BJ (cell line): ENCODE data around the gene UBASH3A. TPM values are rescaled to one million over a fixed set of nuclear protein-coding genes. Genes with fewer than 3 reads are reported as not detected.

Experiments used
- CTCF ChIA-PET: fragments of 350-600 bp; formaldehyde crosslinking; extraction: SDS; loops from one replicate; lab custom pipeline; 2021; ENCODE audit warnings: antibody characterized with exemption, inconsistent platforms; lab: Yijun Ruan, JAX
- POLR2A ChIA-PET: fragments of 300-600 bp; sonication (Branson Sonifier 250); formaldehyde crosslinking; extraction: SDS; loops from one replicate; lab custom pipeline; 2021; ENCODE audit warnings: antibody characterized with exemption; lab: Charles Lee
- DNase-seq: peaks from one replicate; pipeline ENCODE4 v3.0.0-alpha.2; 2011; ENCODE audit warnings: low read depth
- H3K27me3 ChIP-seq: 2 replicates; pipeline ENCODE4 v1.6.0; 2011; ENCODE audit warnings: low read length; ENCODE audit not compliant: control insufficient read depth, insufficient read depth
- H3K36me3 ChIP-seq: 2 replicates; pipeline ENCODE4 v1.5.1; 2011; ENCODE audit warnings: low read length; ENCODE audit not compliant: control insufficient read depth, insufficient read depth
- H3K4me3 ChIP-seq: 2 replicates; pipeline ENCODE4 v1.5.1; 2011; ENCODE audit warnings: low read depth, mild to moderate bottlenecking, control low read depth, low read length
- CTCF ChIP-seq: IDR thresholded peaks from 2 replicates; pipeline ENCODE4 v1.5.1; 2011; ENCODE audit warnings: low read depth, mild to moderate bottlenecking, control low read depth, inconsistent platforms, low read length, moderate library complexity; ENCODE audit not compliant: insufficient read depth
- polyA minus RNA-seq: library from RNA; depleted of rRNA, polyadenylated mRNA; stranded (reverse); fragments of >200 nt; gene quantifications from 2 replicates; pipeline ENCODE4 v1.2.3, GENCODE V29; 2011; rRNA and poly(A)+ RNA removed
- polyA plus RNA-seq: library from polyadenylated mRNA; depleted of rRNA; stranded (reverse); fragments of >200 nt; gene quantifications from 2 replicates; pipeline ENCODE4 v1.2.3, GENCODE V29; 2011; rRNA removed

The UBASH3A gene, protein sequence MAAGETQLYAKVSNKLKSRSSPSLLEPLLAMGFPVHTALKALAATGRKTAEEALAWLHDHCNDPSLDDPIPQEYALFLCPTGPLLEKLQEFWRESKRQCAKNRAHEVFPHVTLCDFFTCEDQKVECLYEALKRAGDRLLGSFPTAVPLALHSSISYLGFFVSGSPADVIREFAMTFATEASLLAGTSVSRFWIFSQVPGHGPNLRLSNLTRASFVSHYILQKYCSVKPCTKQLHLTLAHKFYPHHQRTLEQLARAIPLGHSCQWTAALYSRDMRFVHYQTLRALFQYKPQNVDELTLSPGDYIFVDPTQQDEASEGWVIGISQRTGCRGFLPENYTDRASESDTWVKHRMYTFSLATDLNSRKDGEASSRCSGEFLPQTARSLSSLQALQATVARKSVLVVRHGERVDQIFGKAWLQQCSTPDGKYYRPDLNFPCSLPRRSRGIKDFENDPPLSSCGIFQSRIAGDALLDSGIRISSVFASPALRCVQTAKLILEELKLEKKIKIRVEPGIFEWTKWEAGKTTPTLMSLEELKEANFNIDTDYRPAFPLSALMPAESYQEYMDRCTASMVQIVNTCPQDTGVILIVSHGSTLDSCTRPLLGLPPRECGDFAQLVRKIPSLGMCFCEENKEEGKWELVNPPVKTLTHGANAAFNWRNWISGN
- polyA plus RNA-seq (not detected in 2 replicates), polyA minus RNA-seq (not detected in 2 replicates)

DNA sequence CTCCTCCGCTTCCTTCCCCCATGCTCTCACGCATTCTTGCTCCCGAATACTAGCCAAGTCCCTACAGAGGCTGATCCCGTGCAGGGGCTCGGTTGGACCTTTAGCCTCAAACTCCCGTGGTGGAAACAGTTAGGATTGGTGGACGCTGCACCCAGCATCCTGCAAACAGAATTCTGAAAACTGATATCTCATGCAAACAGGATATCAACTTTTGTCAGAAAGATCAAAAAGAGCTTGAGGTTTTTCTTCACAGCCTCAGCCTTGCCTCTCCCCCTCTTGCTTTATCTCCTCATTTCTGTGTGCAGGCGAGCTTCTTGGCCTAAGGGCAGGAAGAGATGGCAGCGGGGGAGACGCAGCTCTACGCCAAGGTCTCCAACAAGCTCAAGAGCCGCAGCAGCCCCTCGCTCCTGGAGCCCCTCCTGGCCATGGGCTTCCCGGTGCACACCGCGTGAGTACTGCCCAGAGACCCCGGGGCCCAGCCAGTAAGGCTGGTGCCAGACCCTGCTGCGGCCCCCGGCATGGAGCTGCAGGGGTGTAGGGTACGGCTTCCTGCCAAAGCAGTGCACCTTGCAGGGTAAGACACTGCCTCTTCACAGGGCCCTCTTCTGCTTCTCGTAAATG, at the start of gene UBASH3A:
Gene UBASH3A (plus strand): TSS at position 292 of the 621 bp plus-strand sequence. CDS start 44 bp downstream, at position 336.
- TF ChIP-seq CTCF: no peak
- ChIA-PET CTCF (no interaction called here), POLR2A (no interaction called here)
- no peaks in the 10 kb centered on the region for H3K27me3 ChIP-seq
- H3K36me3 ChIP-seq: no peaks in the 10 kb centered on the region
- H3K4me3 ChIP-seq: no peak within 1 kb of the TSS
- no peak for DNase-seq

GRCh38 chr21:42356046-42356445, 47.7 kb upstream of the UBASH3A start:
- no peak for DNase-seq
- ChIA-PET POLR2A (no interaction called here), CTCF (interaction anchor here (0.7 kb wide), 1 partner anchor 173 kb away, joined by 3 read pairs; no protein-coding TSS in a partner anchor)
- Histone ChIP-seq H3K36me3 (no peaks in the 10 kb centered on the region), H3K27me3 (no peaks in the 10 kb centered on the region), H3K4me3 (no peak overlapping the region)
- no peak for TF ChIP-seq CTCF

DNA sequence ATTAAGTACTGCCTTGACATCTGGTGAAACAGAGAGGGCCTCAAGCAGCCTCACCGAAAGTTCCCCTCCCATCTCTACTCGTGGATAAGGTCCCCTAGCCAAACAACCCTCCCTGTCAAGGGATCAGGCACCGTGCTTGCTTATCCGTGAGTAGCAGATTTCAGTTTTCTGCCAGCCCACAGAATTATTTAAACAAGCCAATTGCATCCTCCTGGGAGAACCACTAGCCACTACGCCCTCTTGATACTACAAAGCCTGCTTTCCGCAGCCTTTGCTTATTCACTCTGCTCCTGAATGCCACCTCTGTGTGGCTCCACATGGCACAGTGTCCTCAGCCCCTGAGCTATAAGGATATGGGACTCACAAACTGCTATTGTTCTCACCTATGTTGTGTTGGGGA, 47.1 kb upstream of the UBASH3A start:
- no peak for TF ChIP-seq CTCF
- H3K36me3 ChIP-seq: no peaks in the 10 kb centered on the region
- POLR2A ChIA-PET: no interaction called here
- H3K4me3 ChIP-seq: no peak overlapping the region
- CTCF ChIA-PET: no interaction called here
- no peaks in the 10 kb centered on the region for H3K27me3 ChIP-seq
- no peak for DNase-seq

GRCh38 chr21:42357307-42357706, 46.4 kb upstream of the UBASH3A start:
- Histone ChIP-seq H3K27me3 (no peaks in the 10 kb centered on the region), H3K36me3 (no peaks in the 10 kb centered on the region), H3K4me3 (no peak overlapping the region)
- CTCF ChIA-PET: interaction anchor here (1.1 kb wide), 1 partner anchor 23 kb away, joined by 3 read pairs; no protein-coding TSS in a partner anchor
- POLR2A ChIA-PET: no interaction called here
- no peak for TF ChIP-seq CTCF
- no peak for DNase-seq

- CTCF ChIA-PET: interaction anchor here (1.1 kb wide), 1 partner anchor 22 kb away, joined by 3 read pairs; no protein-coding TSS in a partner anchor
- POLR2A ChIA-PET: no interaction called here
- Histone ChIP-seq H3K4me3 (no peak overlapping the region), H3K36me3 (no peaks in the 10 kb centered on the region), H3K27me3 (no peaks in the 10 kb centered on the region)
- DNase-seq: no peak
- TF ChIP-seq CTCF: no peak
Observed at GRCh38 chr21:42358261-42358660, 45.4 kb upstream of the UBASH3A start.
